ENCODE data around the gene KIF16B.

The KIF16B gene

GRCh38 chr20:16555754-16556153 lies 17.5 kb downstream of the KIF16B start:
- DNase-seq (ENCODE audit: low read depth, low spot score): no peak
- Histone ChIP-seq H3K4me1 (ENCODE audit: control insufficient read depth, insufficient read depth, low read length) (no peaks in the 10 kb centered on the region), H3K4me3 (ENCODE audit: low read length) (no peak overlapping the region), H3K9me3 (ENCODE audit: control insufficient read depth, insufficient read depth, low read length) (no peaks in the 10 kb centered on the region), H3K36me3 (ENCODE audit: control insufficient read depth, insufficient read depth, low read length) (no peaks in the 10 kb centered on the region), H3K27me3 (ENCODE audit: control insufficient read depth, insufficient read depth, low read length) (no peaks in the 10 kb centered on the region), H3K27ac (ENCODE audit: low read length) (no peak overlapping the region)

- no peaks in the 10 kb centered on the region for H3K36me3 ChIP-seq (ENCODE audit: control insufficient read depth, insufficient read depth, low read length)
These were observed 18.3 kb downstream of the KIF16B start for GRCh38 chr20:16554766-16555543.

GRCh38 chr20:16553684-16554083 lies 19.6 kb downstream of the KIF16B start:
- Histone ChIP-seq H3K4me1 (ENCODE audit: control insufficient read depth, insufficient read depth, low read length) (no peaks in the 10 kb centered on the region), H3K27ac (ENCODE audit: low read length) (no peak overlapping the region), H3K9me3 (ENCODE audit: control insufficient read depth, insufficient read depth, low read length) (no peaks in the 10 kb centered on the region), H3K4me3 (ENCODE audit: low read length) (no peak overlapping the region), H3K27me3 (ENCODE audit: control insufficient read depth, insufficient read depth, low read length) (no peaks in the 10 kb centered on the region), H3K36me3 (ENCODE audit: control insufficient read depth, insufficient read depth, low read length) (no peaks in the 10 kb centered on the region)
- no CpG with 5 or more reads among the region's 7 CpGs for WGBS (ENCODE audit: insufficient coverage, insufficient read length)
- DNase-seq (ENCODE audit: low read depth, low spot score): no peak

More at GRCh38 chr20:16554766-16555543, 18.3 kb downstream of the KIF16B start:
- WGBS (ENCODE audit: insufficient coverage, insufficient read length): no CpG with 5 or more reads among the region's 9 CpGs
- no peak overlapping the region for H3K27ac ChIP-seq (ENCODE audit: low read length)
- H3K27me3 ChIP-seq (ENCODE audit: control insufficient read depth, insufficient read depth, low read length): no peaks in the 10 kb centered on the region
- no peak overlapping the region for H3K4me3 ChIP-seq (ENCODE audit: low read length)
- H3K4me1 ChIP-seq (ENCODE audit: control insufficient read depth, insufficient read depth, low read length): no peaks in the 10 kb centered on the region
- DNase-seq (ENCODE audit: low read depth, low spot score): no peak
- no peaks in the 10 kb centered on the region for H3K9me3 ChIP-seq (ENCODE audit: control insufficient read depth, insufficient read depth, low read length)

- no CpG with 5 or more reads among the region's 5 CpGs for WGBS (ENCODE audit: insufficient coverage, insufficient read length)
- Histone ChIP-seq H3K27me3 (ENCODE audit: control insufficient read depth, insufficient read depth, low read length) (no peaks in the 10 kb centered on the region), H3K4me1 (ENCODE audit: control insufficient read depth, insufficient read depth, low read length) (no peaks in the 10 kb centered on the region), H3K4me3 (ENCODE audit: low read length) (no peak overlapping the region), H3K27ac (ENCODE audit: low read length) (no peak overlapping the region), H3K9me3 (ENCODE audit: control insufficient read depth, insufficient read depth, low read length) (no peaks in the 10 kb centered on the region), H3K36me3 (ENCODE audit: control insufficient read depth, insufficient read depth, low read length) (no peaks in the 10 kb centered on the region)
- DNase-seq (ENCODE audit: low read depth, low spot score): no peak
These were observed 20.1 kb downstream of the KIF16B start for GRCh38 chr20:16553101-16553500.

GRCh38 chr20:16552015-16552414 lies 21.2 kb downstream of the KIF16B start:
- Histone ChIP-seq H3K4me3 (ENCODE audit: low read length) (no peak overlapping the region), H3K27ac (ENCODE audit: low read length) (no peak overlapping the region), H3K4me1 (ENCODE audit: control insufficient read depth, insufficient read depth, low read length) (no peaks in the 10 kb centered on the region), H3K27me3 (ENCODE audit: control insufficient read depth, insufficient read depth, low read length) (no peaks in the 10 kb centered on the region), H3K36me3 (ENCODE audit: control insufficient read depth, insufficient read depth, low read length) (no peaks in the 10 kb centered on the region), H3K9me3 (ENCODE audit: control insufficient read depth, insufficient read depth, low read length) (no peaks in the 10 kb centered on the region)
- no CpG with 5 or more reads among the region's 5 CpGs for WGBS (ENCODE audit: insufficient coverage, insufficient read length)
- no peak for DNase-seq (ENCODE audit: low read depth, low spot score)

GRCh38 chr20:16551607-16552006 lies 21.6 kb downstream of the KIF16B start:
- no peaks in the 10 kb centered on the region for H3K4me1 ChIP-seq (ENCODE audit: control insufficient read depth, insufficient read depth, low read length)
- H3K27ac ChIP-seq (ENCODE audit: low read length): no peak overlapping the region
- DNase-seq (ENCODE audit: low read depth, low spot score): no peak
- no peaks in the 10 kb centered on the region for H3K36me3 ChIP-seq (ENCODE audit: control insufficient read depth, insufficient read depth, low read length)
- H3K4me3 ChIP-seq (ENCODE audit: low read length): no peak overlapping the region
- WGBS (ENCODE audit: insufficient coverage, insufficient read length): no CpG with 5 or more reads among the region's 5 CpGs
- no peaks in the 10 kb centered on the region for H3K9me3 ChIP-seq (ENCODE audit: control insufficient read depth, insufficient read depth, low read length)
- no peaks in the 10 kb centered on the region for H3K27me3 ChIP-seq (ENCODE audit: control insufficient read depth, insufficient read depth, low read length)

GRCh38 chr20:16548068-16548672 lies 25.1 kb downstream of the KIF16B start:
- Histone ChIP-seq H3K9me3 (ENCODE audit: control insufficient read depth, insufficient read depth, low read length) (no peaks in the 10 kb centered on the region), H3K27ac (ENCODE audit: low read length) (no peak overlapping the region), H3K4me3 (ENCODE audit: low read length) (no peak overlapping the region), H3K4me1 (ENCODE audit: control insufficient read depth, insufficient read depth, low read length) (no peaks in the 10 kb centered on the region), H3K27me3 (ENCODE audit: control insufficient read depth, insufficient read depth, low read length) (no peaks in the 10 kb centered on the region), H3K36me3 (ENCODE audit: control insufficient read depth, insufficient read depth, low read length) (no peaks in the 10 kb centered on the region)
- DNase-seq (ENCODE audit: low read depth, low spot score): no peak
- no CpG with 5 or more reads among the region's 12 CpGs for WGBS (ENCODE audit: insufficient coverage, insufficient read length)

GRCh38 chr20:16544949-16545348 lies 28.3 kb downstream of the KIF16B start:
- Histone ChIP-seq H3K4me3 (ENCODE audit: low read length) (no peak overlapping the region), H3K9me3 (ENCODE audit: control insufficient read depth, insufficient read depth, low read length) (no peaks in the 10 kb centered on the region), H3K36me3 (ENCODE audit: control insufficient read depth, insufficient read depth, low read length) (no peaks in the 10 kb centered on the region), H3K4me1 (ENCODE audit: control insufficient read depth, insufficient read depth, low read length) (peaks cover 2% of the 10 kb centered on the region; the same call in 1 of the 2 replicates), H3K27me3 (ENCODE audit: control insufficient read depth, insufficient read depth, low read length) (no peaks in the 10 kb centered on the region), H3K27ac (ENCODE audit: low read length) (no peak overlapping the region)
- no peak for DNase-seq (ENCODE audit: low read depth, low spot score)
- no CpG with 5 or more reads among the region's 4 CpGs for WGBS (ENCODE audit: insufficient coverage, insufficient read length)

- Histone ChIP-seq H3K27me3 (ENCODE audit: control insufficient read depth, insufficient read depth, low read length) (no peaks in the 10 kb centered on the region), H3K36me3 (ENCODE audit: control insufficient read depth, insufficient read depth, low read length) (no peaks in the 10 kb centered on the region), H3K4me1 (ENCODE audit: control insufficient read depth, insufficient read depth, low read length) (peaks cover 2% of the 10 kb centered on the region; the same call in 1 of the 2 replicates), H3K4me3 (ENCODE audit: low read length) (no peak overlapping the region), H3K27ac (ENCODE audit: low read length) (no peak overlapping the region), H3K9me3 (ENCODE audit: control insufficient read depth, insufficient read depth, low read length) (no peaks in the 10 kb centered on the region)
- no peak for DNase-seq (ENCODE audit: low read depth, low spot score)
- WGBS (ENCODE audit: insufficient coverage, insufficient read length): no CpG with 5 or more reads among the region's 4 CpGs
These were observed 30.8 kb downstream of the KIF16B start for GRCh38 chr20:16542477-16542876.

GRCh38 chr20:16541878-16542277 lies 31.4 kb downstream of the KIF16B start:
- no CpG with 5 or more reads among the region's 3 CpGs for WGBS (ENCODE audit: insufficient coverage, insufficient read length)

GRCh38 chr20:16541226-16541625 lies 32.0 kb downstream of the KIF16B start:
- WGBS (ENCODE audit: insufficient coverage, insufficient read length): no CpG with 5 or more reads among the region's 6 CpGs

More at GRCh38 chr20:16541878-16542277, 31.4 kb downstream of the KIF16B start:
- Histone ChIP-seq H3K9me3 (ENCODE audit: control insufficient read depth, insufficient read depth, low read length) (no peaks in the 10 kb centered on the region), H3K4me1 (ENCODE audit: control insufficient read depth, insufficient read depth, low read length) (peaks cover 2% of the 10 kb centered on the region; the same call in 1 of the 2 replicates), H3K27ac (ENCODE audit: low read length) (no peak overlapping the region), H3K36me3 (ENCODE audit: control insufficient read depth, insufficient read depth, low read length) (no peaks in the 10 kb centered on the region), H3K4me3 (ENCODE audit: low read length) (no peak overlapping the region), H3K27me3 (ENCODE audit: control insufficient read depth, insufficient read depth, low read length) (no peaks in the 10 kb centered on the region)
- DNase-seq (ENCODE audit: low read depth, low spot score): no peak

More at GRCh38 chr20:16541226-16541625, 32.0 kb downstream of the KIF16B start:
- H3K27me3 ChIP-seq (ENCODE audit: control insufficient read depth, insufficient read depth, low read length): no peaks in the 10 kb centered on the region
- H3K9me3 ChIP-seq (ENCODE audit: control insufficient read depth, insufficient read depth, low read length): no peaks in the 10 kb centered on the region
- no peaks in the 10 kb centered on the region for H3K36me3 ChIP-seq (ENCODE audit: control insufficient read depth, insufficient read depth, low read length)
- H3K27ac ChIP-seq (ENCODE audit: low read length): no peak overlapping the region
- peaks cover 2% of the 10 kb centered on the region; the same call in 1 of the 2 replicates for H3K4me1 ChIP-seq (ENCODE audit: control insufficient read depth, insufficient read depth, low read length)
- DNase-seq (ENCODE audit: low read depth, low spot score): no peak
- no peak overlapping the region for H3K4me3 ChIP-seq (ENCODE audit: low read length)
